Endometrial microvascular endothelial cells (primary cell): ENCODE data around the gene BCAS3. TPM values are rescaled to one million over a fixed set of nuclear protein-coding genes. Genes with fewer than 3 reads are reported as not detected.
"Not testable (repeated sequence)": the region's sequence is repeated elsewhere in the genome, so short reads cannot be mapped to it uniquely, and the experiment has no call there.

ENCODE experiments used
- in situ Hi-C: cut with HindIII; loops from 2 replicates; pipeline ENCODE4 v1.10.0; 2017; ENCODE audit warnings: low sequenced_read_pairs, low pct_unique_long_range_greater_than_20kb; ENCODE audit errors: inconsistent ontology term
- total RNA-seq: library from RNA; depleted of rRNA; stranded (reverse); fragments of >200 nt; gene quantifications from one replicate; pipeline ENCODE4 v1.2.3, GENCODE V29; 2015; ENCODE audit errors: inconsistent ontology term

The BCAS3 gene
- total RNA-seq, 1 donor from 2014 or later, result 21.2 TPM

- in situ Hi-C loops, result no loop called here
Measured at GRCh38 chr17:60901806-60902205, 224.2 kb downstream of the BCAS3 start.

GRCh38 chr17:60902399-60902798, 224.7 kb downstream of the BCAS3 start:
- in situ Hi-C loops, result no loop called here

GRCh38 chr17:60904582-60904981, 226.9 kb downstream of the BCAS3 start:
- in situ Hi-C loops, result no loop called here

- in situ Hi-C loops, result no loop called here
Measured at GRCh38 chr17:60905709-60906108, 228.1 kb downstream of the BCAS3 start.

GRCh38 chr17:60908324-60908723, 230.7 kb downstream of the BCAS3 start:
- in situ Hi-C loops, result no loop called here

GRCh38 chr17:60909405-60909804, 231.8 kb downstream of the BCAS3 start:
- in situ Hi-C loops, result no loop called here

GRCh38 chr17:60910415-60910814, 232.8 kb downstream of the BCAS3 start:
- in situ Hi-C loops, result no loop called here

- in situ Hi-C loops, result no loop called here
Measured at GRCh38 chr17:60914078-60914477, 236.4 kb downstream of the BCAS3 start.

- in situ Hi-C loops, result no loop called here
Measured at GRCh38 chr17:60916043-60916442, 238.4 kb downstream of the BCAS3 start.

GRCh38 chr17:60920107-60920506, 242.5 kb downstream of the BCAS3 start:
- in situ Hi-C loops, result no loop called here

GRCh38 chr17:60923000-60923399, 245.3 kb downstream of the BCAS3 start:
- in situ Hi-C loops, result no loop called here

- in situ Hi-C loops, result no loop called here
Measured at GRCh38 chr17:60926466-60927183, 249.0 kb downstream of the BCAS3 start.

GRCh38 chr17:60933739-60934138, 256.1 kb downstream of the BCAS3 start:
- in situ Hi-C loops, result no loop called here

GRCh38 chr17:60934723-60935122, 257.1 kb downstream of the BCAS3 start:
- in situ Hi-C loops, result no loop called here

GRCh38 chr17:60935991-60936390, 258.3 kb downstream of the BCAS3 start:
- in situ Hi-C loops, result not testable (repeated sequence)

GRCh38 chr17:60939318-60939717, 261.7 kb downstream of the BCAS3 start:
- in situ Hi-C loops, result no loop called here

- in situ Hi-C loops, result no loop called here
Measured at GRCh38 chr17:60941028-60941427, 263.4 kb downstream of the BCAS3 start.

- in situ Hi-C loops, result no loop called here
Measured at GRCh38 chr17:60941571-60941970, 263.9 kb downstream of the BCAS3 start.

- in situ Hi-C loops, result no loop called here
Measured at GRCh38 chr17:60944751-60945150, 267.1 kb downstream of the BCAS3 start.

GRCh38 chr17:60947100-60947499, 269.4 kb downstream of the BCAS3 start:
- in situ Hi-C loops, result no loop called here

- in situ Hi-C loops, result no loop called here
Measured at GRCh38 chr17:60947543-60947942, 269.9 kb downstream of the BCAS3 start.
